ENCODE data around the gene HABP4.

The HABP4 gene

GRCh38 chr9:96430377-96430776, 19.6 kb upstream of the HABP4 start:
- FAIRE-seq (no peak), DNase-seq (ENCODE audit: extremely low spot score, insufficient read length, low read depth) (no peak)

GRCh38 chr9:96435345-96435744, 14.6 kb upstream of the HABP4 start:
- DNase-seq (ENCODE audit: extremely low spot score, insufficient read length, low read depth) (no peak), FAIRE-seq (no peak)

- DNase-seq (ENCODE audit: extremely low spot score, insufficient read length, low read depth), result no peak
- FAIRE-seq, result no peak
Observed at GRCh38 chr9:96436063-96436455, 13.9 kb upstream of the HABP4 start.

- DNase-seq (ENCODE audit: extremely low spot score, insufficient read length, low read depth) (no peak), FAIRE-seq (no peak)
Observed at GRCh38 chr9:96436456-96437126, 13.4 kb upstream of the HABP4 start.

GRCh38 chr9:96437454-96437853, 12.5 kb upstream of the HABP4 start:
- DNase-seq (ENCODE audit: extremely low spot score, insufficient read length, low read depth), result no peak
- no peak for FAIRE-seq

- DNase-seq (ENCODE audit: extremely low spot score, insufficient read length, low read depth) (no peak), FAIRE-seq (no peak)
Observed at GRCh38 chr9:96440671-96441199, 9.2 kb upstream of the HABP4 start.

- FAIRE-seq, result no peak
- no peak for DNase-seq (ENCODE audit: extremely low spot score, insufficient read length, low read depth)
Observed at GRCh38 chr9:96441798-96442445, 8.0 kb upstream of the HABP4 start.

GRCh38 chr9:96442491-96442890, 7.5 kb upstream of the HABP4 start:
- FAIRE-seq (no peak), DNase-seq (ENCODE audit: extremely low spot score, insufficient read length, low read depth) (no peak)

- FAIRE-seq, result no peak
- DNase-seq (ENCODE audit: extremely low spot score, insufficient read length, low read depth), result no peak
Observed at GRCh38 chr9:96447406-96447805, 2.6 kb upstream of the HABP4 start.

GRCh38 chr9:96448546-96449170, 1.3 kb upstream of the HABP4 start:
- DNase-seq (ENCODE audit: extremely low spot score, insufficient read length, low read depth), result no peak
- FAIRE-seq, result no peak

- no peak for DNase-seq (ENCODE audit: extremely low spot score, insufficient read length, low read depth)
Observed at GRCh38 chr9:96449523-96449844, 485 bp upstream of the HABP4 start.

GRCh38 chr9:96450613-96451528, 902 bp downstream of the HABP4 start:
- DNase-seq (ENCODE audit: extremely low spot score, insufficient read length, low read depth) (no peak), FAIRE-seq (no peak)

More at GRCh38 chr9:96449523-96449844, 485 bp upstream of the HABP4 start:
- FAIRE-seq, result no peak

GRCh38 chr9:96453625-96454024, 3.7 kb downstream of the HABP4 start:
- DNase-seq (ENCODE audit: extremely low spot score, insufficient read length, low read depth) (no peak), FAIRE-seq (no peak)

- no peak for FAIRE-seq
- no peak for DNase-seq (ENCODE audit: extremely low spot score, insufficient read length, low read depth)
Observed at GRCh38 chr9:96457266-96457665, 7.3 kb downstream of the HABP4 start.

- no peak for DNase-seq (ENCODE audit: extremely low spot score, insufficient read length, low read depth)
Observed at GRCh38 chr9:96458226-96458625, 8.3 kb downstream of the HABP4 start.

GRCh38 chr9:96459268-96460007, 9.5 kb downstream of the HABP4 start:
- DNase-seq (ENCODE audit: extremely low spot score, insufficient read length, low read depth) (no peak), FAIRE-seq (no peak)

More at GRCh38 chr9:96458226-96458625, 8.3 kb downstream of the HABP4 start:
- no peak for FAIRE-seq

- no peak for DNase-seq (ENCODE audit: extremely low spot score, insufficient read length, low read depth)
- FAIRE-seq, result no peak
Observed at GRCh38 chr9:96460470-96460869, 10.5 kb downstream of the HABP4 start.

- DNase-seq (ENCODE audit: extremely low spot score, insufficient read length, low read depth) (no peak), FAIRE-seq (no peak)
Observed at GRCh38 chr9:96460882-96461281, 10.9 kb downstream of the HABP4 start.

- DNase-seq (ENCODE audit: extremely low spot score, insufficient read length, low read depth) (no peak), FAIRE-seq (no peak)
Observed at GRCh38 chr9:96461336-96461735, 11.4 kb downstream of the HABP4 start.

GRCh38 chr9:96462541-96462940, 12.6 kb downstream of the HABP4 start:
- DNase-seq (ENCODE audit: extremely low spot score, insufficient read length, low read depth) (no peak), FAIRE-seq (no peak)
